GM23338 (cell line): ENCODE data around the gene ZMYND11. TPM values are rescaled to one million over a fixed set of nuclear protein-coding genes. Genes with fewer than 3 reads are reported as not detected.

Experiments
- ATAC-seq: fragments of 200-7000 bp; cut with Tn5 transposase; 3 replicates; pipeline ENCODE4 v1.9.1; 2020
- DNase-seq: peaks from one replicate; pipeline ENCODE4 v3.0.0-alpha.2; 2015; ENCODE audit warnings: low spot score
- H2AFZ ChIP-seq: fragments of 200-600 bp; sonication (generic); 2 replicates; pipeline ENCODE4 v1.8.0; 2016; ENCODE audit warnings: antibody characterized with exemption, mild to moderate bottlenecking, moderate library complexity
- H3F3A ChIP-seq: fragments of 200-600 bp; sonication (generic); replicated peaks from 2 replicates; pipeline ENCODE4 v1.8.0; 2017; ENCODE audit warnings: antibody characterized with exemption, mixed run types, low read depth
- H3K27ac ChIP-seq: fragments of 200-600 bp; sonication (generic); 2 replicates; pipeline ENCODE4 v1.6.1; 2016; ENCODE audit warnings: low read depth
- H3K27me3 ChIP-seq: fragments of 200-600 bp; sonication (generic); 2 replicates; pipeline ENCODE4 v1.8.0; 2016; ENCODE audit warnings: mild to moderate bottlenecking, mixed run types, moderate library complexity; ENCODE audit not compliant: insufficient read depth
- H3K36me3 ChIP-seq: fragments of 200-600 bp; sonication (generic); 2 replicates; pipeline ENCODE4 v1.8.0; 2016; ENCODE audit warnings: mild to moderate bottlenecking; ENCODE audit not compliant: insufficient read depth
- H3K4me1 ChIP-seq: fragments of 200-600 bp; sonication (generic); 2 replicates; pipeline ENCODE4 v1.8.0; 2016; ENCODE audit warnings: mild to moderate bottlenecking, moderate library complexity; ENCODE audit not compliant: insufficient read depth
- H3K4me2 ChIP-seq: fragments of 200-600 bp; sonication (generic); 2 replicates; pipeline ENCODE4 v1.7.1; 2017; ENCODE audit warnings: mixed run types
- H3K4me3 ChIP-seq: fragments of 200-600 bp; sonication (generic); 2 replicates; pipeline ENCODE4 v1.6.1; 2016; ENCODE audit warnings: mixed run types
- H3K79me2 ChIP-seq: fragments of 200-600 bp; sonication (generic); replicated peaks from 2 replicates; pipeline ENCODE4 v1.8.0; 2017; ENCODE audit warnings: mild to moderate bottlenecking; ENCODE audit not compliant: insufficient read depth
- H3K9me2 ChIP-seq: fragments of 200-600 bp; sonication (generic); 2 replicates; pipeline ENCODE4 v1.8.0; 2017; ENCODE audit not compliant: insufficient read depth
- H4K20me1 ChIP-seq: fragments of 200-600 bp; sonication (generic); replicated peaks from 2 replicates; pipeline ENCODE4 v1.8.0; 2017; ENCODE audit warnings: mild to moderate bottlenecking; ENCODE audit not compliant: insufficient read depth
- H3K27ac Mint-ChIP-seq: 2 replicates; pipeline ENCODE4 v1.8.0; 2020; ENCODE audit warnings: inconsistent platforms, mild to moderate bottlenecking, moderate library complexity, mixed read lengths
- H3K27me3 Mint-ChIP-seq: 3 replicates; pipeline ENCODE4 v1.8.0; 2022; ENCODE audit warnings: low read depth, mild to moderate bottlenecking, moderate library complexity, mixed read lengths, inconsistent platforms; ENCODE audit not compliant: insufficient read depth, poor library complexity
- H3K36me3 Mint-ChIP-seq: 3 replicates; pipeline ENCODE4 v1.8.0; 2021; ENCODE audit warnings: low read depth, mild to moderate bottlenecking, inconsistent platforms, moderate library complexity, mixed read lengths
- H3K4me1 Mint-ChIP-seq: 3 replicates; pipeline ENCODE4 v1.8.0; 2020; ENCODE audit warnings: mild to moderate bottlenecking, inconsistent platforms, mixed read lengths
- H3K4me3 Mint-ChIP-seq: 3 replicates; pipeline ENCODE4 v1.8.0; 2021; ENCODE audit warnings: moderate library complexity, mild to moderate bottlenecking, inconsistent platforms, mixed read lengths
- H3K9me3 Mint-ChIP-seq: 3 replicates; pipeline ENCODE4 v1.8.0; 2020; ENCODE audit warnings: moderate library complexity, mild to moderate bottlenecking, inconsistent platforms, mixed read lengths
- CREB1 ChIP-seq: fragments of 250-450 bp; sonication (Bioruptor Pico); IDR thresholded peaks from 2 replicates; pipeline ENCODE4 v1.5.0; 2020; ENCODE audit warnings: low read depth, mild to moderate bottlenecking, moderate library complexity
- CTCF ChIP-seq, 2 experiments: fragments of 200-600 bp in 1 of 2; sonication (generic) in 1 of 2; conservative IDR thresholded peaks; 2 replicates each; pipeline versions ENCODE4 v1.5.1 to v1.6.1; 2016 to 2017; ENCODE audit warnings: antibody characterized with exemption in 2 of 2, low read depth in 2 of 2, mild to moderate bottlenecking in 2 of 2, moderate library complexity in 1 of 2
- ETS1 ChIP-seq: IDR thresholded peaks from 2 replicates; pipeline ENCODE4 v1.6.1; 2016; ENCODE audit warnings: antibody characterized with exemption
- NANOG ChIP-seq: IDR thresholded peaks from 2 replicates; pipeline ENCODE4 v1.6.1; 2016; ENCODE audit warnings: antibody characterized with exemption, borderline replicate concordance
- REST ChIP-seq: IDR thresholded peaks from one replicate; pipeline ENCODE4 v1.6.1; 2018; ENCODE audit warnings: antibody characterized with exemption; ENCODE audit not compliant: unreplicated experiment
- STAT1 ChIP-seq: IDR thresholded peaks from one replicate; pipeline ENCODE4 v1.6.1; 2016; ENCODE audit warnings: antibody characterized with exemption; ENCODE audit not compliant: unreplicated experiment
- ZNF114 ChIP-seq: fragments of 250-450 bp; sonication (Bioruptor Pico); IDR thresholded peaks from 2 replicates; pipeline ENCODE4 v1.5.0; 2020; ENCODE audit warnings: mild to moderate bottlenecking, moderate library complexity
- ZNF331 ChIP-seq: fragments of 250-450 bp; sonication (Bioruptor Pico); IDR thresholded peaks from 2 replicates; pipeline ENCODE4 v1.5.0; 2020; ENCODE audit warnings: low read depth, mild to moderate bottlenecking, moderate library complexity
- ZNF462 ChIP-seq: fragments of 250-450 bp; sonication (Bioruptor Pico); IDR thresholded peaks from 2 replicates; pipeline ENCODE4 v1.5.0; 2020; ENCODE audit warnings: mild to moderate bottlenecking, moderate library complexity
- polyA plus RNA-seq: library from polyadenylated mRNA; unstranded; fragments of >200 nt; fragmentation: Nextera tagmentation; extraction: Ambion mirVana; gene quantifications from 2 replicates; pipeline ENCODE4 v1.2.1, GENCODE V29; 2016
- total RNA-seq: library from RNA; depleted of rRNA; stranded (reverse); fragments of >200 nt; shearing (Covaris generic); gene quantifications from 2 replicates; pipeline ENCODE4 v1.2.3, GENCODE V29; 2014

Gene ZMYND11
- total and polyA plus RNA-seq, 2 experiments from 2014 or later: 8.9 to 16.9 TPM

- no peak overlapping the region for H3K27ac ChIP-seq
- no peaks in the 10 kb centered on the region for H3K9me2 ChIP-seq
- H3K36me3 ChIP-seq: no peaks in the 10 kb centered on the region
- no peak for DNase-seq
- Mint-ChIP-seq H3K4me3 (no peak overlapping the region), H3K27me3 (no peaks in the 10 kb centered on the region), H3K27ac (no peak overlapping the region), H3K4me1 (peaks cover 6% of the 10 kb centered on the region; the same call in 2 of the 3 replicates), H3K36me3 (peaks cover 3% of the 10 kb centered on the region; the same call in 2 of the 3 replicates), H3K9me3 (no peaks in the 10 kb centered on the region)
- no peaks in the 10 kb centered on the region for H4K20me1 ChIP-seq
- no peak overlapping the region for H3K4me2 ChIP-seq
- no peak overlapping the region for H3K4me3 ChIP-seq
- H3F3A ChIP-seq: no peaks in the 10 kb centered on the region
- no peaks in the 10 kb centered on the region for H3K4me1 ChIP-seq
- H3K27me3 ChIP-seq: no peaks in the 10 kb centered on the region
- no peak for ATAC-seq
- TF ChIP-seq REST (no peak), STAT1 (no peak), ETS1 (no peak), ZNF331 (CRISPR knock-in tag) (no peak), CREB1 (no peak), ZNF462 (no peak), ZNF114 (no peak), NANOG (no peak), CTCF (conservative IDR thresholded peaks at IDR 0.05; ENCODE audit: low read depth in 2 of 2) (no peak)
- H2AFZ ChIP-seq: no peak overlapping the region
- no peaks in the 10 kb centered on the region for H3K79me2 ChIP-seq
These were observed 139.6 kb downstream of the ZMYND11 start for GRCh38 chr10:274866-275265.
